ENCODE data around the gene MRPL40. TPM values are rescaled to one million over a fixed set of nuclear protein-coding genes. Genes with fewer than 3 reads are reported as not detected.

Gene MRPL40
- total and polyA plus RNA-seq, 2 donors (not counting 3 experiments of a cell fraction or from before 2014, with no cell fraction given): 17.5 to 27.4 TPM

- Histone ChIP-seq H3K36me3 (ENCODE audit: control insufficient read depth in 2 of 2, extremely low read depth in 1 of 2, insufficient read depth in 2 of 2, low read length in 2 of 2) (peaks cover 42 to 57% of the 10 kb centered on the region in 2 experiments), H3K27ac (ENCODE audit: insufficient read depth, low read depth, low read length) (no peak overlapping the region), H3K4me3 (replicated peaks in 1 of 3; ENCODE audit: insufficient read depth in 1 of 3, low read depth in 1 of 3, low read length in 3 of 3) (no peak overlapping the region), H3K9me1 (replicated peaks; ENCODE audit: control insufficient read depth, extremely low read depth, insufficient read depth, low read length) (no peaks in the 10 kb centered on the region), H3K9me3 (replicated peaks; ENCODE audit: control insufficient read depth, insufficient read depth, low read length) (no peaks in the 10 kb centered on the region), H3K9ac (replicated peaks; ENCODE audit: extremely low read depth, insufficient read depth, low read length) (no peak overlapping the region), H3K4me2 (ENCODE audit: insufficient read depth, low read length) (no peak overlapping the region), H3K27me3 (ENCODE audit: control insufficient read depth in 2 of 2, insufficient read depth in 2 of 2, low read length in 2 of 2) (no peaks in the 10 kb centered on the region), H3K79me2 (ENCODE audit: control insufficient read depth, insufficient read depth, low read length) (peaks cover 6% of the 10 kb centered on the region), H2AFZ (ENCODE audit: low read depth, low read length) (no peak overlapping the region), H3K4me1 (ENCODE audit: control insufficient read depth, extremely low read depth, insufficient read depth, low read length) (no peaks in the 10 kb centered on the region), H4K20me1 (replicated peaks; ENCODE audit: control insufficient read depth, extremely low read depth, insufficient read depth, low read length) (peaks cover 2% of the 10 kb centered on the region)
- ChIA-PET CTCF (interaction anchor here (0.5 kb wide), 1 partner anchor 1786 kb away, joined by 3 read pairs; no protein-coding TSS in a partner anchor), POLR2A (no interaction called here)
- TF ChIP-seq EZH2 (IDR thresholded peaks at IDR 0.05; ENCODE audit: borderline replicate concordance, low read depth, low read length, severe bottlenecking): no peak
- intact Hi-C loops (cut with micrococcal nuclease) (no loop called here), dilution Hi-C loops (cut with MboI; ENCODE audit: extremely low pct_ligation_motif_present, low sequenced_read_pairs) (no loop called here)
- FAIRE-seq (no peak), DNase-seq (ENCODE audit: low read depth, low spot score) (no peak)
- no TSS peak for BruUV-seq (replicated peaks)
These were observed 32.6 kb downstream of the MRPL40 start for GRCh38 chr22:19464975-19465374.

- no TSS peak for BruUV-seq (replicated peaks)
- FAIRE-seq (no peak), DNase-seq (ENCODE audit: low read depth, low spot score) (no peak)
- ChIA-PET CTCF (interaction anchor here (3.7 kb wide), 1 partner anchor 12 kb away, joined by 12 read pairs; no protein-coding TSS in a partner anchor), POLR2A (no interaction called here)
- H3K4me2 ChIP-seq (ENCODE audit: insufficient read depth, low read length): no peak overlapping the region
- peaks cover 2% of the 10 kb centered on the region for H4K20me1 ChIP-seq (replicated peaks; ENCODE audit: control insufficient read depth, extremely low read depth, insufficient read depth, low read length)
- no peak for TF ChIP-seq MYC (IDR thresholded peaks at IDR 0.05; ENCODE audit: low read depth, low read length)
- TF ChIP-seq EZH2 (IDR thresholded peaks at IDR 0.05; ENCODE audit: borderline replicate concordance, low read depth, low read length, severe bottlenecking): no peak
- TF ChIP-seq GATA2 (IDR thresholded peaks at IDR 0.05; ENCODE audit: insufficient read depth, insufficient read length, low read depth, low read length): no peak
- TF ChIP-seq FOS (IDR thresholded peaks at IDR 0.05; ENCODE audit: borderline replicate concordance, insufficient read depth, low read length): no peak
- no peak overlapping the region for H3K4me3 ChIP-seq (replicated peaks in 1 of 3; ENCODE audit: insufficient read depth in 1 of 3, low read depth in 1 of 3, low read length in 3 of 3)
- intact Hi-C loops (cut with micrococcal nuclease) (no loop called here), dilution Hi-C loops (cut with MboI; ENCODE audit: extremely low pct_ligation_motif_present, low sequenced_read_pairs) (no loop called here)
- peaks cover 44 to 64% of the 10 kb centered on the region in 2 experiments for H3K36me3 ChIP-seq (ENCODE audit: control insufficient read depth in 2 of 2, extremely low read depth in 1 of 2, insufficient read depth in 2 of 2, low read length in 2 of 2)
- H3K9me3 ChIP-seq (replicated peaks; ENCODE audit: control insufficient read depth, insufficient read depth, low read length): no peaks in the 10 kb centered on the region
- no peaks in the 10 kb centered on the region for H3K4me1 ChIP-seq (ENCODE audit: control insufficient read depth, extremely low read depth, insufficient read depth, low read length)
- no peak overlapping the region for H3K27ac ChIP-seq (ENCODE audit: insufficient read depth, low read depth, low read length)
- H3K9ac ChIP-seq (replicated peaks; ENCODE audit: extremely low read depth, insufficient read depth, low read length): no peak overlapping the region
- H3K27me3 ChIP-seq (ENCODE audit: control insufficient read depth in 2 of 2, insufficient read depth in 2 of 2, low read length in 2 of 2): no peaks in the 10 kb centered on the region
- no peaks in the 10 kb centered on the region for H3K9me1 ChIP-seq (replicated peaks; ENCODE audit: control insufficient read depth, extremely low read depth, insufficient read depth, low read length)
- no peak overlapping the region for H2AFZ ChIP-seq (ENCODE audit: low read depth, low read length)
- H3K79me2 ChIP-seq (ENCODE audit: control insufficient read depth, insufficient read depth, low read length): peaks cover 6% of the 10 kb centered on the region
These were observed 33.9 kb downstream of the MRPL40 start for GRCh38 chr22:19466126-19466716.

All from endothelial cell of umbilical vein (primary cell).